OCI-LY3 (cell line): ENCODE measurements around the gene SENP3.

Experiments used
- CTCF ChIP-seq: fragments of 200-600, 300-600 bp; sonication (generic); IDR thresholded peaks from 2 replicates; pipeline ENCODE4 v1.5.1; 2014; ENCODE audit warnings: antibody characterized with exemption, low read length, low read depth
- EZH2phosphoT487 ChIP-seq: fragments of 200-600 bp; shearing (Covaris generic); IDR thresholded peaks from 2 replicates; pipeline ENCODE4 v1.6.1; 2018; ENCODE audit warnings: antibody characterized with exemption, mixed run types, low read depth

GRCh38 chr17:7575481-7575883, 13.8 kb downstream of the SENP3 start:
- TF ChIP-seq CTCF (no peak), EZH2phosphoT487 (no peak)
